RCC 7860 (cell line): Measurements from ENCODE around the gene NSD2.

Experiments used
- DNase-seq: peaks from one replicate; pipeline ENCODE4 v3.0.0-alpha.2; 2015; ENCODE audit warnings: low spot score
- FAIRE-seq: peaks from 2 replicates; lab custom pipeline; 2012; peaks lifted over from hg19 to GRCh38; lab: Jason Lieb, UNC

The NSD2 gene

GRCh38 chr4:1862961-1863296 lies 8.3 kb upstream of the NSD2 start:
- FAIRE-seq (no peak), DNase-seq (no peak)

- no peak for DNase-seq
- no peak for FAIRE-seq
These were observed 7.7 kb upstream of the NSD2 start for GRCh38 chr4:1863297-1864033.

GRCh38 chr4:1864076-1865008 lies 6.9 kb upstream of the NSD2 start:
- DNase-seq = no peak
- no peak for FAIRE-seq

- FAIRE-seq (no peak), DNase-seq (no peak)
These were observed 5.0 kb upstream of the NSD2 start for GRCh38 chr4:1866189-1866661.

GRCh38 chr4:1868293-1868692 lies 2.9 kb upstream of the NSD2 start:
- FAIRE-seq (no peak), DNase-seq (no peak)

GRCh38 chr4:1868912-1869311 lies 2.3 kb upstream of the NSD2 start:
- no peak for DNase-seq
- no peak for FAIRE-seq

GRCh38 chr4:1869530-1870327 lies 1.5 kb upstream of the NSD2 start:
- FAIRE-seq (no peak), DNase-seq (no peak)

GRCh38 chr4:1870328-1870577 lies 940 bp upstream of the NSD2 start:
- DNase-seq (peak; percentile 70), FAIRE-seq (no peak)

GRCh38 chr4:1871471-1872021 lies 353 bp downstream of the NSD2 start:
- no peak for DNase-seq
- no peak for FAIRE-seq

- FAIRE-seq (peak; percentile 67), DNase-seq (peak; percentile 64)
These were observed 1.7 kb downstream of the NSD2 start for GRCh38 chr4:1872870-1873269.

- FAIRE-seq (no peak), DNase-seq (no peak)
These were observed 2.1 kb downstream of the NSD2 start for GRCh38 chr4:1873291-1873690.

GRCh38 chr4:1873776-1874175 lies 2.6 kb downstream of the NSD2 start:
- peak; percentile 24 for DNase-seq
- peak; percentile 22 for FAIRE-seq

GRCh38 chr4:1874201-1874600 lies 3.0 kb downstream of the NSD2 start:
- DNase-seq (no peak), FAIRE-seq (no peak)

- no peak for FAIRE-seq
- DNase-seq = no peak
These were observed 8.3 kb downstream of the NSD2 start for GRCh38 chr4:1879485-1879884.

- no peak for DNase-seq
- no peak for FAIRE-seq
These were observed 9.1 kb downstream of the NSD2 start for GRCh38 chr4:1880332-1880731.

GRCh38 chr4:1882850-1883271 lies 11.7 kb downstream of the NSD2 start:
- FAIRE-seq (no peak), DNase-seq (no peak)

- FAIRE-seq (no peak), DNase-seq (no peak)
These were observed 12.4 kb downstream of the NSD2 start for GRCh38 chr4:1883583-1883982.

GRCh38 chr4:1885414-1885813 lies 14.2 kb downstream of the NSD2 start:
- no peak for DNase-seq
- FAIRE-seq = no peak

- FAIRE-seq (no peak), DNase-seq (no peak)
These were observed 15.9 kb downstream of the NSD2 start for GRCh38 chr4:1887052-1887451.

GRCh38 chr4:1890979-1891570 lies 19.9 kb downstream of the NSD2 start:
- FAIRE-seq = no peak

More at GRCh38 chr4:1890979-1891570, 19.9 kb downstream of the NSD2 start:
- no peak for DNase-seq
